Lung (tissue), 12 donors: ENCODE measurements around the gene HOXB8. TPM values are rescaled to one million over a fixed set of nuclear protein-coding genes. Genes with fewer than 3 reads are reported as not detected.
A peak's percentile ranks its signal among the peaks of the same experiment; 100 is the strongest.

Source experiments
- ATAC-seq: fragments of 200-7000 bp; cut with Tn5 transposase; one replicate; pipeline ENCODE4 v1.9.1; 2020; ENCODE audit warnings: moderate number of reproducible peaks; ENCODE audit not compliant: insufficient read depth, low FRiP score
- DNase-seq, 3 donors: peaks; one replicate each; pipeline ENCODE4 v3.0.0-alpha.2; 2013 to 2017
- H3K27ac ChIP-seq, 2 donors: one replicate each; pipeline ENCODE4 v1.5.1; 2013; ENCODE audit warnings: mild to moderate bottlenecking in 2 of 2, moderate library complexity in 2 of 2, control low read depth in 1 of 2, inconsistent platforms in 1 of 2, low read depth in 1 of 2, low read length in 1 of 2
- H3K27me3 ChIP-seq, 3 donors: one replicate each; pipeline ENCODE4 v1.5.1; 2013; ENCODE audit warnings: low read length in 2 of 3; ENCODE audit not compliant: control insufficient read depth in 3 of 3, insufficient read depth in 3 of 3
- H3K36me3 ChIP-seq, 4 donors: one replicate each; pipeline ENCODE4 v1.5.1; 2013; ENCODE audit warnings: low read length in 4 of 4, mild to moderate bottlenecking in 1 of 4, moderate library complexity in 1 of 4; ENCODE audit not compliant: control insufficient read depth in 4 of 4, insufficient read depth in 4 of 4
- H3K4me1 ChIP-seq, 5 donors: one replicate each; pipeline ENCODE4 v1.5.1; 2013; ENCODE audit warnings: low read length in 5 of 5, mild to moderate bottlenecking in 2 of 5, moderate library complexity in 1 of 5; ENCODE audit not compliant: control insufficient read depth in 5 of 5, insufficient read depth in 5 of 5
- H3K4me3 ChIP-seq: one replicate; pipeline ENCODE4 v1.5.1; 2013; ENCODE audit warnings: mild to moderate bottlenecking, control low read depth, moderate library complexity
- H3K9ac ChIP-seq, 2 donors: one replicate each; pipeline ENCODE4 v1.5.1; 2013; ENCODE audit warnings: low read length in 2 of 2, control low read depth in 1 of 2; ENCODE audit not compliant: insufficient read depth in 1 of 2
- H3K9me3 ChIP-seq, 4 donors: one replicate each; pipeline ENCODE4 v1.5.1; 2013; ENCODE audit warnings: low read length in 3 of 4, mild to moderate bottlenecking in 1 of 4, moderate library complexity in 1 of 4; ENCODE audit not compliant: control insufficient read depth in 4 of 4, insufficient read depth in 3 of 4
- WGBS, 2 donors: extraction: QIAGEN DNeasy Blood & Tissue Kit; methylation state at CpG; one replicate each; pipeline ENCODE4 v1.1.7; 2013; 5-methylcytosine and 5-hydroxymethylcytosine counted together
- polyA plus RNA-seq, 2 donors: library from polyadenylated mRNA; stranded (reverse); fragments of 200-250 nt; gene quantifications; one replicate each; pipeline ENCODE4 v1.2.1, GENCODE V29; 2013
- total RNA-seq, 2 donors: library from RNA; depleted of rRNA in 1 of 2; stranded (reverse); fragments of >200 nt in 1 of 2; gene quantifications; one replicate each; pipeline ENCODE4 v1.2.1, GENCODE V29; 2014 to 2021
- TF ChIP-seq, protein P1 (sequence below): IDR thresholded peaks from 2 replicates; pipeline ENCODE4 v1.5.1; 2012; ENCODE audit warnings: mild to moderate bottlenecking; ENCODE audit errors: control extremely low read depth, extremely low read depth
- donor health status: control.
- donor health status: control.
- donor health status: Bipolar disorder and iron deficiency.
- donor health status: healthy.
- donor health status: DM: yes; HTN: yes; CAD: no.

HOXB8 gene
- total and polyA plus RNA-seq, 4 donors = 0.08 to 0.31 (median 0.10) TPM; not detected in 1

DNA sequence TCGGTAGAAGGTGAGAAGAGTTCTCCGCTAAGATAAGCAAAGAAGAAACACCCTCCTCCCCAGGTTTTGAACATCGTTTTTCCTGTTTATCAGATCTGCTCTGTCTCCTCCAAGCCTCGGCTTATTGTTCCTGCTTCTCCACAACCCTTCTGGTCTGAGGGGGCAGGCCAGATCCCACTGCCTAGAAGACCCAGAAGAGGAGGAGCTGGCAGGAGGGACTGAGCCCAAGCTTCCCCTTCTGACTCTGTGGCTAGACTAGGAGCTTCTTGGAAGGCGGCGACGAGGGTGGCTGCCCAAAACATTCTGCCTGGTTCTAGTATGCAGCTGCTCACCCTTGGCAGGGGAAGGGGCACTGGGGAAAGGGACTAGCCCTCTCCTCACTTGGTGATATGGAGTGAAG, 16.4 kb downstream of the HOXB8 start:
- DNase-seq (peak in 1 of 3 donors; percentile 57), ATAC-seq (no peak)
- Histone ChIP-seq H3K4me1 (peaks cover 0 to 40% (median 6%) of the 10 kb centered on the region in 5 donors), H3K9me3 (no peaks in the 10 kb centered on the region), H3K27ac (no peak overlapping the region), H3K4me3 (no peak overlapping the region), H3K36me3 (peaks cover 0 to 4% (median 0%) of the 10 kb centered on the region in 4 donors), H3K27me3 (peaks cover 6 to 85% (median 22%) of the 10 kb centered on the region in 3 donors), H3K9ac (peak overlapping the region in 1 of 2 donors; percentile 82)
- TF ChIP-seq, protein P1, sequence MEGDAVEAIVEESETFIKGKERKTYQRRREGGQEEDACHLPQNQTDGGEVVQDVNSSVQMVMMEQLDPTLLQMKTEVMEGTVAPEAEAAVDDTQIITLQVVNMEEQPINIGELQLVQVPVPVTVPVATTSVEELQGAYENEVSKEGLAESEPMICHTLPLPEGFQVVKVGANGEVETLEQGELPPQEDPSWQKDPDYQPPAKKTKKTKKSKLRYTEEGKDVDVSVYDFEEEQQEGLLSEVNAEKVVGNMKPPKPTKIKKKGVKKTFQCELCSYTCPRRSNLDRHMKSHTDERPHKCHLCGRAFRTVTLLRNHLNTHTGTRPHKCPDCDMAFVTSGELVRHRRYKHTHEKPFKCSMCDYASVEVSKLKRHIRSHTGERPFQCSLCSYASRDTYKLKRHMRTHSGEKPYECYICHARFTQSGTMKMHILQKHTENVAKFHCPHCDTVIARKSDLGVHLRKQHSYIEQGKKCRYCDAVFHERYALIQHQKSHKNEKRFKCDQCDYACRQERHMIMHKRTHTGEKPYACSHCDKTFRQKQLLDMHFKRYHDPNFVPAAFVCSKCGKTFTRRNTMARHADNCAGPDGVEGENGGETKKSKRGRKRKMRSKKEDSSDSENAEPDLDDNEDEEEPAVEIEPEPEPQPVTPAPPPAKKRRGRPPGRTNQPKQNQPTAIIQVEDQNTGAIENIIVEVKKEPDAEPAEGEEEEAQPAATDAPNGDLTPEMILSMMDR = no peak
- 29 to 48% methylated on average over 7 of the region's 7 CpGs for WGBS, 2 donors

DNA sequence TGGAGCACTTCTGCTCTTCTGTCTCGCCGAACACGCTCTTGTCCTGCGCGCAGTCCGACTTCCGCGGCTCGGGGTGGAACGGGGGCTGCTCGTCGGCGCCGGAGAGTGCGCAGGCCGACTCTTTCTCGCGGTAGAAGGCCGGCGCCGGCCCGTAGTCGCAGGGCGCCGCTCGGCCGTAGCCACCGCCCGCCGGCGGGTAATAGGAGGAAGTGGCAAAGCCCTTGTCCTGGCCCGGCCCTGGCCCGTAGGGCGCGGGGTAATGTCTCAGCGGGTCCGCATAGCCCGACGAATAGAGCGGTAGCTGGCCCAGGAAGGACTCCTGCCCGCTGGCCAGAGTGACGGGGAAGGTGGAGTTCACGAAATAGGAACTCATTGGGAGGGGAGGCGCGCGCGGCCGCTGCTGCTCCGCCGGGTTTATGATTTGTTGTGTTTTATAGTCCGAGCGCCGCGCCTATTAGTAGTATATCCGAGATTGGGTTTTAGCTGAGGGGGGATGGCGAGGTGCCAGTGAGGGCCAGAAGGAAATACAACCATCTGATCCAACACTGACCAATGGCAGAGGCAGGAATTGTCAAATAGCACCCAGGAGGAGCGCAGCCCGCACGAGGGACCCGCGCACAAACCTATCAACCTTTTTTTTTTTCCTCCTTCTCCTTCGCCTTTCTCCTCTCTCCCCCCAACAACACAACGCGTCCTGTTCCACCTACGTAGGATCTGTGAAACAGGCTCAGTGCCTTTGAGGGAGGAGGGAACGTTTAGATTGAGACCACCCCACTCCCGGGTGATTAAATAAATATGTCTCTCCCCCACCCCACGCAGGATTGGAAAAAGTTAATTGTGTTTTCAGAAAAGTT, 17.1 kb downstream of the HOXB8 start:
- H3K36me3 ChIP-seq = peaks cover 0 to 9% (median 0%) of the 10 kb centered on the region in 4 donors

DNA sequence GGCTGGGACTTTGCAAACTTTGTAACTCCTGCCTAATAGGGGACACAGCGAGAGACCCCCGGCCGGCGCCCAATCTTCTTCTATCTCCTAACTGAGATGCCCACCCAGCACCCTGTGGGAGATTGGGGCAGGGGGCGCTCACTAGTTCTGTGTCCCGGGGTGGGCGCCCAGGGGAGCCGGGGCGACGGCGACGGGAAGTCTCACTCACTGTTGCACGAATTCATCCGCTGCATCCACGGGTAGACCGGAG, 17.6 kb downstream of the HOXB8 start:
- H3K36me3 ChIP-seq = peaks cover 0 to 9% (median 0%) of the 10 kb centered on the region in 4 donors
- ATAC-seq = no peak
- peak overlapping the region; percentile 49 for H3K4me3 ChIP-seq
- H3K9ac ChIP-seq = peak overlapping the region; percentile 68 to 82
- peak in 1 of 3 donors; percentile 33 for DNase-seq
- 0 to 2% methylated on average over 16 of the region's 16 CpGs for WGBS, 2 donors
- TF ChIP-seq, protein P1 = no peak
- peak overlapping the region in 1 of 2 donors; percentile 81 for H3K27ac ChIP-seq
- H3K27me3 ChIP-seq = peaks cover 6 to 83% (median 12%) of the 10 kb centered on the region in 3 donors
- H3K4me1 ChIP-seq = peaks cover 0 to 40% (median 6%) of the 10 kb centered on the region in 5 donors
- H3K9me3 ChIP-seq = no peaks in the 10 kb centered on the region

More for the DNA sequence above, 17.1 kb downstream of the HOXB8 start:
- H3K27ac ChIP-seq = peak overlapping the region in 1 of 2 donors; percentile 81
- TF ChIP-seq, protein P1 = no peak
- DNase-seq (peak; percentile 93 to 96 (median 96)), ATAC-seq (no peak)
- no peaks in the 10 kb centered on the region for H3K9me3 ChIP-seq
- peaks cover 6 to 85% (median 15%) of the 10 kb centered on the region in 3 donors for H3K27me3 ChIP-seq
- H3K4me1 ChIP-seq = peaks cover 0 to 40% (median 6%) of the 10 kb centered on the region in 5 donors
- H3K9ac ChIP-seq = peak overlapping the region; percentile 68 to 82
- 1 to 2% methylated on average over 68 of the region's 68 CpGs for WGBS, 2 donors
- peak overlapping the region; percentile 49 for H3K4me3 ChIP-seq
